GM13976 (cell line): ENCODE measurements around the gene PPIP5K2.

Experiments used
- DNase-seq: peaks from one replicate; pipeline ENCODE4 v3.0.0; 2012; ENCODE audit warnings: low spot score
- in situ Hi-C: fragments of 300-500 bp; cut with MboI; formaldehyde crosslinking; loops from one replicate; pipeline ENCODE4 v1.12.0; 2022; ENCODE audit warnings: low sequenced_read_pairs, mixed read lengths, inconsistent platforms; ENCODE audit not compliant: unreplicated experiment
- TF ChIP-seq, protein P1 (sequence below): IDR thresholded peaks from 2 replicates; pipeline ENCODE4 v1.5.1; 2012; ENCODE audit warnings: borderline replicate concordance, mild to moderate bottlenecking; ENCODE audit not compliant: insufficient read depth; ENCODE audit errors: extremely low read depth, missing control alignments, control extremely low read depth

Gene PPIP5K2

DNA sequence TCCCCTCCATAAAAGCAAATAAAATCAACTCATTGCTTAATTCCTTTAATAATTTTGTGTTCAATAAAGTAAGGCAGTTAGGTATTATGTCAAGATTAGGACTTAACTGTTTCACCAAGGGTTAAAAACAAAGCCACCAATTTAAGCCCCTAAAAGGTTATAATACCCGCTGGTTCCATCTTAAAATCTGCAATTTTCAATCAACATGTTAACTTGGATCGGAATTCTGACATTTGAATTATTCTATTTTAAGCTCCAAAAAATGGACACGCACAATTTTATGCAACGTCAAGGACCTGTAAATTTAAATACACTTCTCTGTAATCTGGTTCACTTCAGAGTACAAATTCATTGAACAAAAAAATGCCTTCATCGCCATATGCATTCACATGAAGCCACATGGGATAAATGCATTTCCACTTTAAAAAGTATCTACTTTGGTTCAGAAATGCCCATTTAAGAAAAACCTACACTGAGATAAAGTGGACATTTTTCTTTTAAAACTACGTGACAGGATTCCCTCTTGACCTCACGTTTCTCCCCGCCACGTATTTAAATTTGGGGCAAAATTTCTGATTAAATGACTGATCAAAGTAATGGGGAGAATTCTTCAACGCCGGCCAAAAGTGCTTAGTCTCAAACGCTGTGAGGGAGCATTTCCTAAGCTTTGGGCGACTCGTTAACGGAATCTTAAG lies 884 bp upstream of the PPIP5K2 start:
- TF ChIP-seq, protein P1, sequence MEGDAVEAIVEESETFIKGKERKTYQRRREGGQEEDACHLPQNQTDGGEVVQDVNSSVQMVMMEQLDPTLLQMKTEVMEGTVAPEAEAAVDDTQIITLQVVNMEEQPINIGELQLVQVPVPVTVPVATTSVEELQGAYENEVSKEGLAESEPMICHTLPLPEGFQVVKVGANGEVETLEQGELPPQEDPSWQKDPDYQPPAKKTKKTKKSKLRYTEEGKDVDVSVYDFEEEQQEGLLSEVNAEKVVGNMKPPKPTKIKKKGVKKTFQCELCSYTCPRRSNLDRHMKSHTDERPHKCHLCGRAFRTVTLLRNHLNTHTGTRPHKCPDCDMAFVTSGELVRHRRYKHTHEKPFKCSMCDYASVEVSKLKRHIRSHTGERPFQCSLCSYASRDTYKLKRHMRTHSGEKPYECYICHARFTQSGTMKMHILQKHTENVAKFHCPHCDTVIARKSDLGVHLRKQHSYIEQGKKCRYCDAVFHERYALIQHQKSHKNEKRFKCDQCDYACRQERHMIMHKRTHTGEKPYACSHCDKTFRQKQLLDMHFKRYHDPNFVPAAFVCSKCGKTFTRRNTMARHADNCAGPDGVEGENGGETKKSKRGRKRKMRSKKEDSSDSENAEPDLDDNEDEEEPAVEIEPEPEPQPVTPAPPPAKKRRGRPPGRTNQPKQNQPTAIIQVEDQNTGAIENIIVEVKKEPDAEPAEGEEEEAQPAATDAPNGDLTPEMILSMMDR = no peak
- in situ Hi-C loops = loop anchor here (25.0 kb wide), 1 partner anchor 332 kb away; no protein-coding TSS in a partner anchor
- DNase-seq = no peak

DNA sequence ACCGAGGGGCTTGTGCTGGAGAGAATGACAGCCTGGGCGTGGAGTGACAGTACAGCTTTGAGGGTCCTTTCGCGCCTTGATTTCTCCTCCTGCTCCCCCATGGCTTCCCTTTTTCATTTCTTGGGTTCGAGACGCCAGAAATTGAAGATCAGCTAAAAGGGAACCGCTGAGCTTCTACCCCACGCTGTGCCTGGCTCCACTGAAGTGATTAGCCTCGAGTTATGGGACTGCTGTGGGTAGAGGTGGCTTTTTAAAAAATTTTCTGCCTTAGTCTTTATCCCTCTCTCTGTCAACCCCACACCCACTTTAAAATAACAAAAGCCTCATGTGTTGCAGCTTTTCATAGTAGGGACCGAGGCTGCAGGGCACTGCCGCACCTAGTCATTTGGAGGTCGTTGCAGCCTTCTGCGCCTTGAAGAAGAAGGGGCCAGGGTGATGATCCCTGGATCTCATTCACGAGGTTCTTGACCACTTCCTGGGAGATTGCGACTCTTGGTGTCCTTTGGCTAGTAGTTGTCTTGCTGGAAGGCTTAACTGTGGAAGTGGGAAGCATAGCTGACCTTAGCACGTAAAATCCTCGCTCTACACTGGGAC lies 603 bp downstream of the PPIP5K2 start:
- TF ChIP-seq, protein P1 = no peak
- no peak for DNase-seq
- in situ Hi-C loops = loop anchor here (25.0 kb wide), 1 partner anchor 333 kb away; no protein-coding TSS in a partner anchor

DNA sequence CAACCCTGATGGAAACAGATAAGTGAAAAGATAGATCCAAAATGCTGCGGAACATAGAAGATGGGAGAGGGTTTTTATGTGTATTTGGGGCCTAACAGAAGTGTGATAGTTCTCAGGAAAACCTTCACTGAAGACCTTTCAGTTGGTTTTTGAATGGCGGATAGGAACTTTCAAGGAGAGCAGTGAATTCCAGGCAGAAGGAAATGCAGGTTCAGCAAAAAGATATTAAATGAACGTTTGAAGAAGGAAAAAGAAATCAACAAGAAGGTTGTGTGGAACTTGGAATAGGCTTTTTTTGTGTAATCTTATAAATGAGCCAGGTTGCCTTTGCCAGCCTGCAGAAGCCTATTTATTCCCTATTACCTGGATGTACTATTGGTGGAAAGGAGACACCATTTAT lies 2.1 kb downstream of the PPIP5K2 start:
- TF ChIP-seq, protein P1 = no peak
- in situ Hi-C loops = loop anchor here (25.0 kb wide), 1 partner anchor 335 kb away; no protein-coding TSS in a partner anchor

DNA sequence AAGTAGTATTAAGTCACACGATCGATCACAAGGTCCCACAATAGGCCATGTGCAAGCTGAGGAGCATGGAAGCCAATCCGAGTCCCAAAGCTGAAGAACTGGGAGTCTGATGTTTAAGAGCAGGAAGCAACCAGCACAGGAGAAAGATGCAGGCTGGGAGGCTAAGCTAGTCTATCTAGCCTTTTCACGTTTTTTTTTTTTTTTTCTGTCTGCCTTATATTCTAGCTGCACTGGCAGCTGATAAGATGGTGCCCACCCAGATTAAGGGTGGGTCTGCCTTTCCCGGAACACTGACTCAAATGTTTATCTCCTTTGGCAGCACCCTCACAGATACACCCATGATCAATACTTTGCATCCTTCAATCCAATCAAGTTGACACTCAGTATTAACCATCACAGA lies 6.5 kb downstream of the PPIP5K2 start:
- TF ChIP-seq, protein P1 = no peak
- no peak for DNase-seq
- in situ Hi-C loops = loop anchor here (25.0 kb wide), 1 partner anchor 539 kb away; no protein-coding TSS in a partner anchor

More for the DNA sequence above, 2.1 kb downstream of the PPIP5K2 start:
- no peak for DNase-seq

GRCh38 chr5:103127292-103127817 lies 7.3 kb downstream of the PPIP5K2 start:
- in situ Hi-C loops = loop anchor here (25.0 kb wide), 1 partner anchor 540 kb away; no protein-coding TSS in a partner anchor

GRCh38 chr5:103128202-103128601 lies 8.1 kb downstream of the PPIP5K2 start:
- no peak for DNase-seq
- in situ Hi-C loops = loop anchor here (25.0 kb wide), 1 partner anchor 541 kb away; no protein-coding TSS in a partner anchor
- TF ChIP-seq, protein P1 = no peak

More at GRCh38 chr5:103127292-103127817, 7.3 kb downstream of the PPIP5K2 start:
- no peak for DNase-seq
- TF ChIP-seq, protein P1 = no peak
